GM18498 (cell line): Measurements from ENCODE around the gene DRP2.
"Not testable (repeated sequence)": the region's sequence is repeated elsewhere in the genome, so short reads cannot be mapped to it uniquely, and the experiment has no call there.

Experiments used
- ATAC-seq: cut with Tn5 transposase; IDR thresholded peaks from one replicate; pipeline ENCODE4 v1.9.1; 2021; ENCODE audit warnings: mild to moderate bottlenecking, moderate library complexity; ENCODE audit not compliant: unreplicated experiment

The DRP2 gene

GRCh38 chrX:101219116-101219863 lies at the start of gene DRP2:
Gene DRP2 (plus strand): TSS chrX:101219786. CDS start chrX:101231648, 11,862 bp downstream.
- ATAC-seq = no peak

- no peak for ATAC-seq
Measured at GRCh38 chrX:101171883-101172400, 47.6 kb upstream of the DRP2 start.

- no peak for ATAC-seq
Measured at GRCh38 chrX:101176439-101176838, 43.1 kb upstream of the DRP2 start.

- not testable (repeated sequence) for ATAC-seq
Measured at GRCh38 chrX:101184876-101185275, 34.7 kb upstream of the DRP2 start.

- ATAC-seq = not testable (repeated sequence)
Measured at GRCh38 chrX:101187961-101188360, 31.6 kb upstream of the DRP2 start.

GRCh38 chrX:101190736-101191135 lies 28.9 kb upstream of the DRP2 start:
- no peak for ATAC-seq

- ATAC-seq = no peak
Measured at GRCh38 chrX:101191217-101191750, 28.3 kb upstream of the DRP2 start.

GRCh38 chrX:101195442-101196173 lies 24.0 kb upstream of the DRP2 start:
- no peak for ATAC-seq

- ATAC-seq = no peak
Measured at GRCh38 chrX:101203761-101204351, 15.7 kb upstream of the DRP2 start.

GRCh38 chrX:101206471-101206870 lies 13.1 kb upstream of the DRP2 start:
- ATAC-seq = peak; percentile 90

GRCh38 chrX:101208152-101208905 lies 11.3 kb upstream of the DRP2 start:
- ATAC-seq = peak; percentile 38

GRCh38 chrX:101210630-101211029 lies 9.0 kb upstream of the DRP2 start:
- ATAC-seq = no peak

GRCh38 chrX:101217689-101218088 lies 1.9 kb upstream of the DRP2 start:
- ATAC-seq = no peak

GRCh38 chrX:101219864-101220346 lies 319 bp downstream of the DRP2 start:
- ATAC-seq = no peak

GRCh38 chrX:101220662-101221260 lies 1.2 kb downstream of the DRP2 start:
- ATAC-seq = no peak

GRCh38 chrX:101223226-101223625 lies 3.6 kb downstream of the DRP2 start:
- no peak for ATAC-seq

- ATAC-seq = no peak
Measured at GRCh38 chrX:101229170-101229569, 9.6 kb downstream of the DRP2 start.

- ATAC-seq = no peak
Measured at GRCh38 chrX:101230636-101231035, 11.1 kb downstream of the DRP2 start.

- ATAC-seq = no peak
Measured at GRCh38 chrX:101231080-101231479, 11.5 kb downstream of the DRP2 start.

- no peak for ATAC-seq
Measured at GRCh38 chrX:101232316-101232715, 12.7 kb downstream of the DRP2 start.
